Measurements from ENCODE around the gene CD2. TPM values are rescaled to one million over a fixed set of nuclear protein-coding genes. Genes with fewer than 3 reads are reported as not detected.
A peak's percentile ranks its signal among the peaks of the same experiment; 100 is the strongest.

Gene CD2
- total and polyA plus RNA-seq, 2 of the 8 experiments (the other 6 are each of a cell fraction or from before 2014, with no cell fraction given), result not detected

GRCh38 chr1:116817582-116818064 is 63.4 kb downstream of the CD2 start:
- no peaks in the 10 kb centered on the region for H3K79me2 ChIP-seq (ENCODE audit: control insufficient read depth in 1 of 2, insufficient read depth in 2 of 2, low read length in 2 of 2)
- no peak overlapping the region for H3K4ac ChIP-seq (replicated peaks; ENCODE audit: insufficient read length, low read depth, low read length)
- ChIA-PET POLR2A (ENCODE audit: partially characterized antibody) (no interaction called here), CTCF (ENCODE audit: partially characterized antibody) (interaction anchor here (0.7 to 5.9 kb wide), 14 partner anchors 8 to 140 kb away, joined by 3 to 25 read pairs (median 4); no protein-coding TSS in a partner anchor)
- 80% methylated on average over 2 of the region's 2 CpGs; no CpG with 5 or more reads in 1 of the 2 experiments for WGBS, 2 experiments (ENCODE audit: extremely low coverage in 1 of 2, insufficient coverage in 1 of 2, insufficient read length in 1 of 2, insufficient replicate concordance in 2 of 2, low coverage in 1 of 2, low lambda C conversion rate in 2 of 2, missing lambda C conversion rate in 1 of 2)
- no peaks in the 10 kb centered on the region for H3K36me3 ChIP-seq (ENCODE audit: control insufficient read depth in 2 of 4, insufficient read depth in 4 of 4, low read length in 3 of 4)
- no peaks in the 10 kb centered on the region for H3K79me1 ChIP-seq (ENCODE audit: low read depth, low read length)
- no peak overlapping the region for H3K23ac ChIP-seq (ENCODE audit: insufficient read length)
- FAIRE-seq (no peak), DNase-seq (ENCODE audit: low read depth in 1 of 2, low spot score in 2 of 2) (peak; percentile 41 to 68)
- H4K20me1 ChIP-seq (replicated peaks in 1 of 2; ENCODE audit: control insufficient read depth in 1 of 2, insufficient read depth in 2 of 2, low read length in 2 of 2), result no peaks in the 10 kb centered on the region
- H2BK5ac ChIP-seq (ENCODE audit: low read depth, low read length), result no peak overlapping the region
- H2AK5ac ChIP-seq (ENCODE audit: low read depth, low read length), result no peak overlapping the region
- H3K4me1 ChIP-seq (replicated peaks in 1 of 4; ENCODE audit: control insufficient read depth in 3 of 4, insufficient read depth in 4 of 4, low read length in 3 of 4), result no peaks in the 10 kb centered on the region
- no peak overlapping the region for H3K4me2 ChIP-seq (ENCODE audit: insufficient read depth in 1 of 2, low read depth in 2 of 2, low read length in 2 of 2)
- no peak overlapping the region for H2AFZ ChIP-seq (ENCODE audit: low read length)
- no peak overlapping the region for H3K14ac ChIP-seq (ENCODE audit: insufficient read length)
- no peaks in the 10 kb centered on the region for H3K27me3 ChIP-seq (replicated peaks in 1 of 4; ENCODE audit: control insufficient read depth in 3 of 4, extremely low read depth in 1 of 4, insufficient read depth in 3 of 4, low read length in 3 of 4)
- no peak overlapping the region for H4K8ac ChIP-seq (ENCODE audit: extremely low read depth, insufficient read depth, low read length)
- H2BK120ac ChIP-seq (replicated peaks; ENCODE audit: low read depth, low read length), result no peak overlapping the region
- no peak overlapping the region for H2BK20ac ChIP-seq (ENCODE audit: low read length)
- no peak overlapping the region for H4K91ac ChIP-seq (replicated peaks; ENCODE audit: insufficient read length, low read length)
- no peaks in the 10 kb centered on the region for H3K23me2 ChIP-seq (ENCODE audit: low read depth, low read length)
- no peak overlapping the region for H3K56ac ChIP-seq (replicated peaks; ENCODE audit: insufficient read length, low read depth, low read length)
- no peak overlapping the region for H3K9ac ChIP-seq (replicated peaks in 1 of 4; ENCODE audit: extremely low read depth in 1 of 4, low read depth in 3 of 4, low read length in 3 of 4)
- no peak overlapping the region for H2BK12ac ChIP-seq (ENCODE audit: low read depth, low read length)
- no peak overlapping the region for H3K27ac ChIP-seq (ENCODE audit: low read depth, low read length)
- H3K18ac ChIP-seq (ENCODE audit: extremely low read depth, low read length), result no peak overlapping the region
- no peak overlapping the region for H4K5ac ChIP-seq (ENCODE audit: insufficient read length, low read depth, low read length)
- no peak overlapping the region for H2BK15ac ChIP-seq (ENCODE audit: low read length)
- no peak overlapping the region for H3K4me3 ChIP-seq (ENCODE audit: extremely low read depth in 1 of 4, insufficient read depth in 2 of 4, low read depth in 3 of 4, low read length in 4 of 4)
- peaks cover 0 to 2% of the 10 kb centered on the region in 2 experiments; a peak in 1 of 4 replicates for H3K9me3 ChIP-seq (ENCODE audit: insufficient read depth in 2 of 2, low read depth in 1 of 2, low read length in 1 of 2)
- TF ChIP-seq MAX (IDR thresholded peaks at IDR 0.05) (no peak), TCF12 (IDR thresholded peaks at IDR 0.05; ENCODE audit: low read depth, low read length) (0 out of 2 replicates have a peak, but pooled peaks have one; percentile 60), TEAD4 (IDR thresholded peaks at IDR 0.05; ENCODE audit: low read depth, low read length) (no peak), EGR1 (IDR thresholded peaks at IDR 0.05; ENCODE audit: borderline replicate concordance, low read depth, low read length) (no peak), ATF2 (IDR thresholded peaks at IDR 0.05; ENCODE audit: low read length) (no peak), SP4 (IDR thresholded peaks at IDR 0.05; ENCODE audit: low read length) (no peak), CBX8 (IDR thresholded peaks at IDR 0.05; ENCODE audit: borderline replicate concordance, low read depth, low read length) (no peak), ZNF274 (IDR thresholded peaks at IDR 0.05; ENCODE audit: borderline replicate concordance, extremely low read depth, low read length) (no peak), POU5F1 (IDR thresholded peaks at IDR 0.05; ENCODE audit: low read depth, low read length) (no peak), RFX5 (IDR thresholded peaks at IDR 0.05; ENCODE audit: borderline replicate concordance, low read depth, low read length) (no peak), SAP30 (IDR thresholded peaks at IDR 0.05; ENCODE audit: insufficient read depth, insufficient replicate concordance, low read length) (no peak), TAF1 (IDR thresholded peaks at IDR 0.05; ENCODE audit: low read depth, low read length) (no peak), GABPA (IDR thresholded peaks at IDR 0.05; ENCODE audit: borderline replicate concordance, insufficient read depth, low read length) (no peak)

Data from H1 (cell line).